HG02763 (cell line): Measurements from ENCODE around the gene PTPRE.
"Not testable (repeated sequence)": the region's sequence is repeated elsewhere in the genome, so short reads cannot be mapped to it uniquely, and the experiment has no call there.

Source experiments
- ATAC-seq: cut with Tn5 transposase; IDR thresholded peaks from one replicate; pipeline ENCODE4 v1.9.1; 2021; ENCODE audit warnings: mild to moderate bottlenecking, moderate library complexity; ENCODE audit not compliant: unreplicated experiment

The PTPRE gene

DNA sequence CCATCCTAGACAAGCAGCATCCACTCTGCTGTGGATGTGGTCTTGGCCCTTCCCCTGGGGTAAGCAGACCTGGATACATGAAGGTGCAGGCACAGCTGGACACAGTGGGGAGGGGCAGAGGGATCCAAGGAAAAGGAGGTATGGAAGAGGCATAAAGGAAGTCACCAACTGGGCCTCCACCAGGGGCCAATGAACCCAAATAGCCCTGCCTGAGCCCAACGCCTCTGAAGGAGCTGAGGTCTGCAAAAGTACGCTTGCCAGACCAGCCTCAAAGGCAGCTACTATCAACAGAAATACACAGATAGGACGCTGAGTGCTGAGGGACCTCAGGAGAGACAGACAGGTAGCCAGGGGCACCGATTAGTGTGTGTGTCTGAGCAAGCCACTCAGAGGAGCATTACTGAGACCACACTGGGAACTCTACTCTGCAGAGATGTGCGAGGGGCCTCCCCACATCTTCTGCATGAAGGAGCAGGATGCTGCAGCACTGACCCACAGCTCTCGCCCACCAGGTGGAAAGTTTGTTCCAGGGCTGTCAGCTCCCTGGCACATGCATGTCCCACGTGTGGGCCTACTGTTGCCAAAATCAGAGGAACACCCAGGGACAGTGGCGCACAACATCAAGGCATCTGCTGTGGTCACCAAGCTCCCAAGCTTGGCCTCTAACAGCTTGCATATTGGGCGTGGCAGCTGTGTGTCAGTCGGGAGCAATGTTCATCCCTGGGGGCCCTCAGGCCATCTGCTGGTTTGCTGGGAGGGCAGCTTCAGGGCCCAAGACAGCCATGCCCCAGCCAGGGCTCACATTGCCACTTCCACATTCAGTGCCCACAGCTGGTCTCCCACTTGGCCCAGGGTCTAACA is 179.3 kb downstream of the PTPRE start:
- ATAC-seq, result no peak

- ATAC-seq, result no peak
Observed at GRCh38 chr10:128087146-128087883, 180.4 kb downstream of the PTPRE start.

- no peak for ATAC-seq
Observed at GRCh38 chr10:128087884-128088709, 181.2 kb downstream of the PTPRE start.

DNA sequence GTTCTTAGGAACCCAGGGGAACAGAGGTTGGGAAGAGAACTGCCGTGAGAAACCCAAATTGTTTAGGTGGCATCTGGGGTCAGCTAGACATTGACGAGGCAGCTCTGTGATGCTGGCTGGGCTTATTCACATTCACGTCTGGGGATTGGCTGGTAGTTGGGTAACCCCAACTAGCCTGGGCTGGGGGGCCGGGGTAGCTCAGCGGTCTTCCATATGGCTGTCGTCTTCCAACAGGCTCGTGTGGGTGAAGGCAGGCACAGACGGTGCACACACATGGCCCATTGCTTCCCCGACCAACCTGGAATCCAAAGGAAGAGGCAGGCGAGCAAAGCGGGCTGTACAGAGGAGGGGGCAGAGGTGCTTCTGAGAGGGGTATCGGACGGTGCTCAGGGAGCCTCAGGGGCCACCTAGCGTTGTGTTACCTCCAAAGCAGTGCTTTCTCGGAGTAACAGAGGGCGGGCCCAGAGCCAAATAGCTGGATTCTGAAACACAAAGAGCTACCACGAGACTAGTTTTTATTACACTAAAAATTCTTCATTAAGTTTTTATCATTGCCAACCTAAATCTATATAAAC is 184.8 kb downstream of the PTPRE start:
- ATAC-seq, result no peak

DNA sequence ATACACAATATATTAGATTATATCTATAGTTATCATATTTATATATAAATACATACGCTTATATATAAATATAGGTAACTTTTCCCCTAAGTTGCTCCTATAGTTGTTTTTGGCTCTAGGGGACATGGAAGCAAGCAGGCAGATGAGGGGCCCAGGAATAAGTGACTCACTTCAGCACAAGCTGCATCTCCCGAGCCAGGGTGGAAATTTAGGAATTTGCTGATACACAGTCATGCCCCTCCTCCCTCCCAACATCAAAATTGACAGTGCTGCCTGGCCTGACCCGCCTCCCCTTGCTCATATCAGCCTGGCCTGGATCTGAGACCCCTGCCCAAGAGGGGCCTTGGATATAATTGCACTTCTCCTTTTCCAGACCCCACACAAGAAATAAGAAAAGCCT is 185.6 kb downstream of the PTPRE start:
- no peak for ATAC-seq

- not testable (repeated sequence) for ATAC-seq
Observed at GRCh38 chr10:128094596-128094995, 187.7 kb downstream of the PTPRE start.

DNA sequence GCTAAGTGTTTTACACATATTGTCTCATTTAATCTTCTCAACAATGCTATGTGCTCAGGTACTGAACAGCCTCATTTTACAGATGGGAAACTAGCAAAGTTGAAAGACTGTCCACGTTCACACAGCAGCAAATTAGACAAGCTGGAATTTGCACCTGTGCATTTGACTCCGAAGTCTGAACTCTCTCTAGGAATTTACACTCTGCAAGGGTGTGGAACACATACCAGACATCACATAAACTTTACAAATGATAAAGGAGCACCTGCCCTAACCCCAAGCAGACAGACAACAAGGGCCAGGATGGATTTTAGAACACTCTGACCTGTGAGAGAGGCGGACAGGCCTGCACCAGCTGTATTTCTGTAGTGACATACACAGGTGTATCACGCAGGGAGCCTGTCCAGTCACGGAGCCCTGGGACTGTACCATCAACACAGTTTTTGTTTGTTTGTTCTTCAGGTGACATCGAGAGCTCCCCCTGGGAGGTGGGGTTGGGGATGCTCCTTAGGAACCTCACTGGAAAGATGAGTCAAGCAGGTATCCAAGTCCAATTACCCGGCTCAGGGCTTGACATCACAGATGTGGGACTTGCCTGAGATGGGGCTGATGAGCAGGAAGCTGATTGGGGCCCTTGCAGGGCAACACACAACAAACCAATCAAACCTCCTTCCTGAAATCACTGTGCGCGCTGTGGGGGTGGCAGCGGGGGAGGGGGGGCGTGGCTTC is 188.3 kb downstream of the PTPRE start:
- ATAC-seq, result no peak

DNA sequence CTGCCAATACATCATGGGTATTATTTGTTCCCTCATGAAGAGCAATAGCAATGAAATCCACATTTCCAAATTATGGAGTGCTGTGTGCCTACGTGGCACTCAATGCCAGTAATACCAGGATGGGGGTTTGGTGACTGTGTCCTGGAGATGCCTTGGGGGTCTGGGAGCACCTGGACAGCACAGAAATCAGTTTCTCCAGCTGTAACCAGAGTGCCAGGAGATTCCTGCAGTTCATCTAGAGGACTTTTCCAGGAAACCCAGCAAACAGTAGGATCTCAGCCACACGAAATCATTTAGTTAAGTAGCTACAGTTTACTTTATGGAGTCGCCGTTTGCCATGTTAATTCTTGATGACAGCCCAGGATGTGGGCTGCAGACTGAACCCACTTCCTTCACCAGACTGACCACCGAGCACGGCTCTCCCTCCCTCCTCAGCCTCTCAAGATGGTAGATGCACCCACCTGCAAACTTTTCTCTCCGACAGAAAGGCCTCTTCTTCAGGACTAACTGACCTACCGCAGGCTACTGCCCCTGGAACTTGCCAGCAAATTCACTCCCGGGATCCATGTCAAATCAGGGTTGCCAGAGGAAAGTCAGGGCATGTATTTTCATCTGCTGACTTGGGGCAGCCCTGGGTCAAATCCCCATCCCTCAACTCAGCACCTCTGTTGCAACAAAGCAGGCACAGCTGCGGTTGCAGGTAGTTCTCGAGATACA is 189.0 kb downstream of the PTPRE start:
- ATAC-seq, result no peak

- no peak for ATAC-seq
Observed at GRCh38 chr10:128096486-128097199, 189.7 kb downstream of the PTPRE start.

- ATAC-seq, result no peak
Observed at GRCh38 chr10:128097783-128098182, 190.9 kb downstream of the PTPRE start.

- no peak for ATAC-seq
Observed at GRCh38 chr10:128098631-128099030, 191.7 kb downstream of the PTPRE start.

GRCh38 chr10:128099901-128100300 is 193.0 kb downstream of the PTPRE start:
- ATAC-seq, result no peak

- ATAC-seq, result no peak
Observed at GRCh38 chr10:128101901-128102300, 195.0 kb downstream of the PTPRE start.

DNA sequence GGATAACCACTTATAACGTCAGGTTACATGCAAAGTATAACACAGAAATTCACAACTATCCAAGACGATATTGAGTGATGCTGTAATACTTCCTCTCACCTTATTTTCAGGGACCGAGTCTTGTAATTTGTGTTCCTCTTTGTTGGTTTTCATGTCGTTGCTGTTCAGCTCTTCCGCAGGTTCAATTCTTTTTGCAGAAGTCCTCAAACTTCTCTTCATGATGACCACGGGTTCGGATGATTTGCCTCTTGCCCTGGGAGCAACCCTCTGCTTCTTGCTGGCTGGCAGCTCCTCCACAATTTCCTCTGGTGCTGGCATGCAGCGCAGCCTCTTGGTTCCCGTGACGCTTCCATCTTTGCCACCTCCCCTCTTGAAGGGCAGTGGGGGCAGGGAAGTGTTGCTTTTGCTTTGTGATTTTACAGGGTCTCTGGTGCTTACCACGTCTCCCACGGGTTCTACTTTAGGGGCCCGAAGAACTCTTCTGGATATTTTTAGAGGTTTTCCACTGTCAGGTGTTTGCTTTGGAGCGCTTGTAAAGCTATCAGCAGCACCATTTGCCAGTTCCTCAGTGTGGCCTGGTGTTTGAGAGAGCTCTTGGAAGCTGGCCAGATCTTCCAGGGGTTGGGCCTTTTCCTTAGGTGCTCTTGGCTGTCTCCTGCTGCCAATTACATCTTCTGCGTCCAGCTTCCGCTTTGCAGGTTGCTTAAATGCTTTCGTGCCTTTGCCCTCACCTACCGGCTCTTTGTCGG is 195.8 kb downstream of the PTPRE start:
- ATAC-seq, result no peak

DNA sequence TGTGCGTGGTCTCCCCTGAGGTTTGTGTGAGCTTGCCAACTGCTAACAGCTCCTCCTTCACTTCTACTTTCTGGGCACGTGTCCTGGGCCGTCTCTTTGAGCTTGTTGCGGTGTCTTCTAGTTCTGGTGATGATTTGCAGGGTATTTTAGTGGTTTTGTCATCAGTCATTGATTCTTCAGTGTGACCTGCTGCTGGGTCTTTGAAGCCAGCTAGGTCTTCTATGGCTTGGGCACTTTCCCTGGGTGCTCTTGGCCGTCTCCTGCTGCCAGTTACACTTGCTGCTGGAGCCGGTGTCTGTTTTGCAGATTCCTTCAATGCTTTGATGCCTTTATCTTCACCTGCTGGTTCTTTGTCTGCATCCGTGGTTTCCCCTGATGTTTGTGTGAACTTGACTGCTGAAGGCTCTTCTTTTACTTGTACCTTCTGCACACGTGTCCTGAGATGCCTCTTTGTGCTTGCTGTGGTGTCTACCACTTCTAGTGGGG is 196.4 kb downstream of the PTPRE start:
- ATAC-seq, result no peak

GRCh38 chr10:128105383-128105782 is 198.5 kb downstream of the PTPRE start:
- ATAC-seq, result no peak

- ATAC-seq, result no peak
Observed at GRCh38 chr10:128109707-128110106, 202.8 kb downstream of the PTPRE start.

DNA sequence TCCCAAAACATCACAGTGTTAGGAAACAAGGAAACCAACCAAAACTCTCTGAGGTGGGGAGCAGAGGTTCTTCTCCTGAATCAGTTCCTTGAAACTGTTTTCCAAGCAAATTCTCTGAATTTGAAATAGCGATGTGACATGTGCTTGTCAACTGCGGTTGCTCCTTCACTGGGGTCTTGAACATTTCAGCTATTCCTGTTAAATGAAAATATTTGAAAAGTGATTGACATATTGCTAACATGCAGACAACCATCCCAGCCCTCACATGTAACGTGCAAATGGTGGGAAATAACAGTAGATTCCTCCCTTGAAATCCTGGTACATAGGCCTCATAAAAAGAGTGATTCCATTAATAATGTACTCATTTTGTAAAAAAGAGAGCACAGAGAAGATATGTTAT is 203.4 kb downstream of the PTPRE start:
- no peak for ATAC-seq
